Skeletal muscle satellite cell (primary cell): ENCODE data around the gene DPH3.

Experiments
- H3K27me3 ChIP-seq: 2 replicates; pipeline ENCODE4 v1.7.0; 2013; ENCODE audit warnings: low read length; ENCODE audit not compliant: control insufficient read depth, insufficient read depth
- H3K36me3 ChIP-seq: 2 replicates; pipeline ENCODE4 v1.7.0; 2013; ENCODE audit warnings: mild to moderate bottlenecking, control low read depth, low read length; ENCODE audit not compliant: insufficient read depth
- H3K4me1 ChIP-seq: 2 replicates; pipeline ENCODE4 v1.7.0; 2013; ENCODE audit warnings: low read length; ENCODE audit not compliant: control insufficient read depth, insufficient read depth
- H3K4me2 ChIP-seq: 2 replicates; pipeline ENCODE4 v1.7.0; 2013; ENCODE audit warnings: mild to moderate bottlenecking, low read length
- H3K4me3 ChIP-seq: 2 replicates; pipeline ENCODE4 v1.7.0; 2013; ENCODE audit warnings: low read length
- H3K9ac ChIP-seq: 2 replicates; pipeline ENCODE4 v1.7.0; 2013; ENCODE audit warnings: mild to moderate bottlenecking, low read depth, low read length, moderate library complexity
- H3K9me3 ChIP-seq: replicated peaks from 2 replicates; pipeline ENCODE4 v1.7.0; 2013; ENCODE audit warnings: mild to moderate bottlenecking, control low read depth, low read length

Gene DPH3

GRCh38 chr3:16252988-16253387 lies 11.8 kb downstream of the DPH3 start:
- Histone ChIP-seq H3K27me3 (no peaks in the 10 kb centered on the region), H3K36me3 (no peaks in the 10 kb centered on the region), H3K4me3 (no peak overlapping the region), H3K9me3 (no peaks in the 10 kb centered on the region), H3K9ac (no peak overlapping the region), H3K4me2 (no peak overlapping the region), H3K4me1 (peaks cover 7% of the 10 kb centered on the region)

- H3K4me2 ChIP-seq, result no peak overlapping the region
- H3K4me3 ChIP-seq, result no peak overlapping the region
- no peaks in the 10 kb centered on the region for H3K36me3 ChIP-seq
- H3K27me3 ChIP-seq, result no peaks in the 10 kb centered on the region
- no peak overlapping the region for H3K9ac ChIP-seq
- H3K9me3 ChIP-seq, result no peaks in the 10 kb centered on the region
- peaks cover 12% of the 10 kb centered on the region for H3K4me1 ChIP-seq
These were observed 12.3 kb downstream of the DPH3 start for GRCh38 chr3:16252243-16252978.

GRCh38 chr3:16251316-16252085 lies 13.2 kb downstream of the DPH3 start:
- no peak overlapping the region for H3K9ac ChIP-seq
- no peaks in the 10 kb centered on the region for H3K36me3 ChIP-seq
- no peaks in the 10 kb centered on the region for H3K9me3 ChIP-seq
- peaks cover 13% of the 10 kb centered on the region for H3K4me1 ChIP-seq
- H3K4me3 ChIP-seq, result no peak overlapping the region
- H3K4me2 ChIP-seq, result no peak overlapping the region
- H3K27me3 ChIP-seq, result no peaks in the 10 kb centered on the region

- peaks cover 13% of the 10 kb centered on the region for H3K4me1 ChIP-seq
- no peaks in the 10 kb centered on the region for H3K36me3 ChIP-seq
- no peak overlapping the region for H3K4me3 ChIP-seq
- no peak overlapping the region for H3K4me2 ChIP-seq
- H3K27me3 ChIP-seq, result no peaks in the 10 kb centered on the region
- H3K9me3 ChIP-seq, result no peaks in the 10 kb centered on the region
- no peak overlapping the region for H3K9ac ChIP-seq
These were observed 14.9 kb downstream of the DPH3 start for GRCh38 chr3:16249886-16250285.

- no peaks in the 10 kb centered on the region for H3K36me3 ChIP-seq
- peaks cover 17% of the 10 kb centered on the region for H3K4me1 ChIP-seq
- no peaks in the 10 kb centered on the region for H3K9me3 ChIP-seq
- no peak overlapping the region for H3K9ac ChIP-seq
- no peaks in the 10 kb centered on the region for H3K27me3 ChIP-seq
- H3K4me3 ChIP-seq, result no peak overlapping the region
- no peak overlapping the region for H3K4me2 ChIP-seq
These were observed 15.4 kb downstream of the DPH3 start for GRCh38 chr3:16249336-16249735.

- Histone ChIP-seq H3K4me1 (peaks cover 21% of the 10 kb centered on the region), H3K27me3 (no peaks in the 10 kb centered on the region), H3K9ac (no peak overlapping the region), H3K9me3 (no peaks in the 10 kb centered on the region), H3K36me3 (no peaks in the 10 kb centered on the region), H3K4me2 (no peak overlapping the region), H3K4me3 (no peak overlapping the region)
These were observed 16.2 kb downstream of the DPH3 start for GRCh38 chr3:16248556-16248955.

- Histone ChIP-seq H3K4me3 (no peak overlapping the region), H3K36me3 (no peaks in the 10 kb centered on the region), H3K27me3 (no peaks in the 10 kb centered on the region), H3K4me2 (peak overlapping the region; percentile 44), H3K9ac (peak overlapping the region; percentile 3), H3K4me1 (peaks cover 17% of the 10 kb centered on the region), H3K9me3 (no peaks in the 10 kb centered on the region)
These were observed 17.3 kb downstream of the DPH3 start for GRCh38 chr3:16247282-16248061.

- Histone ChIP-seq H3K9ac (no peak overlapping the region), H3K36me3 (no peaks in the 10 kb centered on the region), H3K4me2 (no peak overlapping the region), H3K4me1 (peaks cover 22% of the 10 kb centered on the region), H3K9me3 (no peaks in the 10 kb centered on the region), H3K27me3 (no peaks in the 10 kb centered on the region), H3K4me3 (no peak overlapping the region)
These were observed 19.1 kb downstream of the DPH3 start for GRCh38 chr3:16245609-16246008.

- no peak overlapping the region for H3K9ac ChIP-seq
- H3K36me3 ChIP-seq, result no peaks in the 10 kb centered on the region
- H3K4me2 ChIP-seq, result peak overlapping the region; percentile 36
- H3K4me1 ChIP-seq, result peaks cover 37% of the 10 kb centered on the region
- H3K27me3 ChIP-seq, result no peaks in the 10 kb centered on the region
- no peaks in the 10 kb centered on the region for H3K9me3 ChIP-seq
- no peak overlapping the region for H3K4me3 ChIP-seq
These were observed 20.8 kb downstream of the DPH3 start for GRCh38 chr3:16243706-16244490.

- H3K36me3 ChIP-seq, result no peaks in the 10 kb centered on the region
- H3K4me2 ChIP-seq, result no peak overlapping the region
- H3K9me3 ChIP-seq, result no peaks in the 10 kb centered on the region
- H3K9ac ChIP-seq, result no peak overlapping the region
- no peak overlapping the region for H3K4me3 ChIP-seq
- no peaks in the 10 kb centered on the region for H3K27me3 ChIP-seq
- peaks cover 31% of the 10 kb centered on the region for H3K4me1 ChIP-seq
These were observed 22.6 kb downstream of the DPH3 start for GRCh38 chr3:16242177-16242576.

GRCh38 chr3:16241225-16241624 lies 23.5 kb downstream of the DPH3 start:
- peaks cover 31% of the 10 kb centered on the region for H3K4me1 ChIP-seq
- H3K4me2 ChIP-seq, result no peak overlapping the region
- H3K27me3 ChIP-seq, result no peaks in the 10 kb centered on the region
- no peaks in the 10 kb centered on the region for H3K9me3 ChIP-seq
- H3K9ac ChIP-seq, result no peak overlapping the region
- H3K36me3 ChIP-seq, result no peaks in the 10 kb centered on the region
- no peak overlapping the region for H3K4me3 ChIP-seq
